HCT116 (cell line): ENCODE results near the gene ZNF79. TPM values are rescaled to one million over a fixed set of nuclear protein-coding genes. Genes with fewer than 3 reads are reported as not detected.

Experiments
- EZH2 ChIP-seq: fragments of 200-600 bp; sonication (generic); IDR thresholded peaks from 2 replicates; pipeline ENCODE4 v1.6.1; 2017; ENCODE audit warnings: antibody characterized with exemption, mixed run types
- RAD21 ChIP-seq: IDR thresholded peaks from 2 replicates; pipeline ENCODE4 v1.6.1; 2012; ENCODE audit warnings: low read depth, mild to moderate bottlenecking
- SP1 ChIP-seq: IDR thresholded peaks from 2 replicates; pipeline ENCODE4 v1.6.1; 2012; ENCODE audit warnings: low read depth
- ZNF274 ChIP-seq: fragments of 200-500 bp; sonication (Bioruptor generic); IDR thresholded peaks from 2 replicates; pipeline ENCODE4 v1.6.1; 2014; ENCODE audit warnings: mild to moderate bottlenecking, low read depth, low read length, inconsistent platforms
- total RNA-seq: library from RNA; stranded (reverse); gene quantifications from one replicate; pipeline ENCODE4 v1.2.1, GENCODE V29; 2021; ENCODE audit not compliant: unreplicated experiment
- TF ChIP-seq, protein P1 (sequence below), 3 experiments: fragments of 200-600 bp in 1 of 3; sonication (generic) in 1 of 3; IDR thresholded peaks in 2 of 3; conservative IDR thresholded peaks in 1 of 3; 2 replicates each; pipeline ENCODE4 v1.5.1; 2012 to 2017; ENCODE audit warnings: low read depth in 2 of 3, low read length in 2 of 3, antibody characterized with exemption in 1 of 3, borderline replicate concordance in 1 of 3, control low read depth in 1 of 3, mild to moderate bottlenecking in 1 of 3, mixed read lengths in 1 of 3, mixed run types in 1 of 3, moderate library complexity in 1 of 3; ENCODE audit not compliant: insufficient read depth in 1 of 3
- TF ChIP-seq, protein P2 (sequence below): IDR thresholded peaks from 2 replicates; pipeline ENCODE4 v1.6.1; 2012; ENCODE audit warnings: low read depth
- TF ChIP-seq, protein P3 (sequence below): IDR thresholded peaks from 2 replicates; pipeline ENCODE4 v1.6.1; 2012

ZNF79 gene
- total RNA-seq, 1 experiment from 2014 or later = 5.3 TPM

DNA sequence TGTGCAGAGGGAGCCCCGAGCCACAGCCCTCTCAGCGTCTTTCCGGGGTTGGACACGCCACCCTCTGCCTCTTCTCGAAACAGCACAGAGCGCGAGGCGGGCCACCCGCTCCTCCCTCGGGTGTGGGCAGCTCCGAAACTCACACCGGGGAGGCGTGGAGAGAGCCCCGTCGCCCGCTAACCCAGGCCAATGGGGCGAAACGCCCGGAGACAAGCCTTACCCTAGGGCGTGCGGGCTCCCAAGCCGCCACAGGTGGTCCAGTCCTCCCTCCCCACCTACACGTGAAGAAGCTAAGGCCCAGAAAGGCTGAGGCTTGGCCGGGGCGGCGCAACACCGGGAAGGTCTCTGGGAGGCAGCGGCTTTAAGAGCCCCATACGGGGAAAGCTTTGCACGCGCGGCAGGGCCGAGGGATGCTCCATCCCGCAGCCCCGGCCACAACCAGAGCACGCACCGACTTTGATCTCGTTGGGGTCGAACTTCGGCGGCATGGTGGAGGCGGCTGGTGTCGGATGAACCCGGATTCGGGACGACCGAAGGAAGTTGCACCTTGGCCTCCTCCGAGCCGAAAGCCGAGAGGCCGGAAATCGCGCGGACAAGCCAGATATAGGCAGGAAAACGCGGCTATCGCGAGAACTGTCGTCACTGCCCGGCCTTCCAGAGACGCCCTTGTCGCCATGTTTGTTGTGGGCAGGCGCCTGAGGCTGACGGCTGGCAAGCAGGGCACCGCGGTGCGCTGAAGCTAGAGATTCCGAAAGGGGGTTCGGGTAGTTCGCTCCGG, 26.8 kb downstream of the ZNF79 start, which contains the start of the genes LRSAM1 and RPL12 (continued):
- TF ChIP-seq, protein P1, sequence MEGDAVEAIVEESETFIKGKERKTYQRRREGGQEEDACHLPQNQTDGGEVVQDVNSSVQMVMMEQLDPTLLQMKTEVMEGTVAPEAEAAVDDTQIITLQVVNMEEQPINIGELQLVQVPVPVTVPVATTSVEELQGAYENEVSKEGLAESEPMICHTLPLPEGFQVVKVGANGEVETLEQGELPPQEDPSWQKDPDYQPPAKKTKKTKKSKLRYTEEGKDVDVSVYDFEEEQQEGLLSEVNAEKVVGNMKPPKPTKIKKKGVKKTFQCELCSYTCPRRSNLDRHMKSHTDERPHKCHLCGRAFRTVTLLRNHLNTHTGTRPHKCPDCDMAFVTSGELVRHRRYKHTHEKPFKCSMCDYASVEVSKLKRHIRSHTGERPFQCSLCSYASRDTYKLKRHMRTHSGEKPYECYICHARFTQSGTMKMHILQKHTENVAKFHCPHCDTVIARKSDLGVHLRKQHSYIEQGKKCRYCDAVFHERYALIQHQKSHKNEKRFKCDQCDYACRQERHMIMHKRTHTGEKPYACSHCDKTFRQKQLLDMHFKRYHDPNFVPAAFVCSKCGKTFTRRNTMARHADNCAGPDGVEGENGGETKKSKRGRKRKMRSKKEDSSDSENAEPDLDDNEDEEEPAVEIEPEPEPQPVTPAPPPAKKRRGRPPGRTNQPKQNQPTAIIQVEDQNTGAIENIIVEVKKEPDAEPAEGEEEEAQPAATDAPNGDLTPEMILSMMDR (IDR thresholded peaks at IDR 0.05 in 2 of 3, conservative IDR thresholded peaks at IDR 0.05 in 1 of 3; ENCODE audit: borderline replicate concordance in 1 of 3, insufficient read depth in 1 of 3, low read depth in 2 of 3, low read length in 2 of 3) = no peak
- TF ChIP-seq ZNF274 = no peak
- TF ChIP-seq RAD21 = no peak
- no peak for TF ChIP-seq EZH2
- TF ChIP-seq, protein P2, sequence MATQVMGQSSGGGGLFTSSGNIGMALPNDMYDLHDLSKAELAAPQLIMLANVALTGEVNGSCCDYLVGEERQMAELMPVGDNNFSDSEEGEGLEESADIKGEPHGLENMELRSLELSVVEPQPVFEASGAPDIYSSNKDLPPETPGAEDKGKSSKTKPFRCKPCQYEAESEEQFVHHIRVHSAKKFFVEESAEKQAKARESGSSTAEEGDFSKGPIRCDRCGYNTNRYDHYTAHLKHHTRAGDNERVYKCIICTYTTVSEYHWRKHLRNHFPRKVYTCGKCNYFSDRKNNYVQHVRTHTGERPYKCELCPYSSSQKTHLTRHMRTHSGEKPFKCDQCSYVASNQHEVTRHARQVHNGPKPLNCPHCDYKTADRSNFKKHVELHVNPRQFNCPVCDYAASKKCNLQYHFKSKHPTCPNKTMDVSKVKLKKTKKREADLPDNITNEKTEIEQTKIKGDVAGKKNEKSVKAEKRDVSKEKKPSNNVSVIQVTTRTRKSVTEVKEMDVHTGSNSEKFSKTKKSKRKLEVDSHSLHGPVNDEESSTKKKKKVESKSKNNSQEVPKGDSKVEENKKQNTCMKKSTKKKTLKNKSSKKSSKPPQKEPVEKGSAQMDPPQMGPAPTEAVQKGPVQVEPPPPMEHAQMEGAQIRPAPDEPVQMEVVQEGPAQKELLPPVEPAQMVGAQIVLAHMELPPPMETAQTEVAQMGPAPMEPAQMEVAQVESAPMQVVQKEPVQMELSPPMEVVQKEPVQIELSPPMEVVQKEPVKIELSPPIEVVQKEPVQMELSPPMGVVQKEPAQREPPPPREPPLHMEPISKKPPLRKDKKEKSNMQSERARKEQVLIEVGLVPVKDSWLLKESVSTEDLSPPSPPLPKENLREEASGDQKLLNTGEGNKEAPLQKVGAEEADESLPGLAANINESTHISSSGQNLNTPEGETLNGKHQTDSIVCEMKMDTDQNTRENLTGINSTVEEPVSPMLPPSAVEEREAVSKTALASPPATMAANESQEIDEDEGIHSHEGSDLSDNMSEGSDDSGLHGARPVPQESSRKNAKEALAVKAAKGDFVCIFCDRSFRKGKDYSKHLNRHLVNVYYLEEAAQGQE = no peak
- TF ChIP-seq, protein P3, sequence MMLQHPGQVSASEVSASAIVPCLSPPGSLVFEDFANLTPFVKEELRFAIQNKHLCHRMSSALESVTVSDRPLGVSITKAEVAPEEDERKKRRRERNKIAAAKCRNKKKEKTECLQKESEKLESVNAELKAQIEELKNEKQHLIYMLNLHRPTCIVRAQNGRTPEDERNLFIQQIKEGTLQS = no peak
- no peak for TF ChIP-seq SP1
